HG03575 (cell line): Measurements from ENCODE around the gene ATP2A3.

ENCODE experiments used
- ATAC-seq: cut with Tn5 transposase; IDR thresholded peaks from one replicate; pipeline ENCODE4 v1.9.1; 2021; ENCODE audit not compliant: unreplicated experiment, insufficient number of reproducible peaks, low FRiP score; ENCODE audit errors: extremely low read depth

Gene ATP2A3

DNA sequence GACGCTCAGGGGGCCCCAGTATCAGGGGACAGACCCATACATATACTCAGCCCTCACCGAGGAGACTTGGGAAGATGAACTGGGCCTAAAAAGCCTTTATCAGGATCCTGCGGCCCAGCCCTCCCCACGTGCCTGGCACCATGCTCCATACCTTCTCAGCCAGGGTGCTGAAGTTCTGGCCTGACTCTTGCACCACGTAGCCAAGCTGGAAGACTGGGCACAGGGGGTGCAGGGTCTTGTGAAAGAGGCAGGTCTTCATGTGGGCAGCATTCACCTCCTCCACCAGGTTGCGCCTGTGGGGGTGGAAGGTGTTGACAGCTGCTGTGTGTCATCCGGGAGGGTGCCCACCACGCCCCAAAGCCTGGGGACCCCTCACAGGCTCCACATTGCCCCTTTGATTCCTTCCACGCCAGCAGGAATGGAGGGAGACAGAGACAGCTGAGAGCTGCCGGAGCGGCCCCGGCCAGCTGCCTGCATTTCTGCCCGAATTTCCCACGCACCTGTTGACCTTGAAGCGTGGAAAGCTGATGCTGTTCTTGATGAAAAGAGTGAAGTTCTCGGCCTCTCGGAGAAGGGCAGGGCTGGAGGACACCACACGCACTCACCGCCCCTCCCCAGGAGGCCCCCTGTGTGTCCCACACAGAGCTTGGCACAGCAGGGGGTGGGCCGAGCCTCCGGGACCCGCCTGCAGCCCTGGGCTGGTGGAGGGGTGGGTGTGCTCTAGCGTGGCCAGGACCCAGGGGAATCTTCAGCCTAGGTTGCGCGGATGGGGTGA, 61.0 kb downstream of the ATP2A3 start:
- ATAC-seq: no peak

GRCh38 chr17:3900646-3901045, 63.6 kb downstream of the ATP2A3 start:
- no peak for ATAC-seq

- ATAC-seq: no peak
These were observed 66.5 kb downstream of the ATP2A3 start for GRCh38 chr17:3897731-3898130.

DNA sequence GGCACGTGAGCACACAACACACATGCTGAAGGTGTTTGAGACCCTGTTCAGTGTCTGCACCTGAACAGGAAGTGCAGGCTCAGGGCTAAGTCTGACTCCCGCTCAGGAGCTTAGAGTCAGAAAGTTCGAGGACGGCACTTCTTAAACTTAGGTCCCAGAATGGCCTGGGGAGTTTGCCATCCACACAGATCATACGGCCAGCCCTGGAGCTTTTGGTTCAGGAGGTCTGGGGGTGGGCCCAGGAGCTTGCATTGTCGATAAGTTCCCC, 67.3 kb downstream of the ATP2A3 start:
- no peak for ATAC-seq

DNA sequence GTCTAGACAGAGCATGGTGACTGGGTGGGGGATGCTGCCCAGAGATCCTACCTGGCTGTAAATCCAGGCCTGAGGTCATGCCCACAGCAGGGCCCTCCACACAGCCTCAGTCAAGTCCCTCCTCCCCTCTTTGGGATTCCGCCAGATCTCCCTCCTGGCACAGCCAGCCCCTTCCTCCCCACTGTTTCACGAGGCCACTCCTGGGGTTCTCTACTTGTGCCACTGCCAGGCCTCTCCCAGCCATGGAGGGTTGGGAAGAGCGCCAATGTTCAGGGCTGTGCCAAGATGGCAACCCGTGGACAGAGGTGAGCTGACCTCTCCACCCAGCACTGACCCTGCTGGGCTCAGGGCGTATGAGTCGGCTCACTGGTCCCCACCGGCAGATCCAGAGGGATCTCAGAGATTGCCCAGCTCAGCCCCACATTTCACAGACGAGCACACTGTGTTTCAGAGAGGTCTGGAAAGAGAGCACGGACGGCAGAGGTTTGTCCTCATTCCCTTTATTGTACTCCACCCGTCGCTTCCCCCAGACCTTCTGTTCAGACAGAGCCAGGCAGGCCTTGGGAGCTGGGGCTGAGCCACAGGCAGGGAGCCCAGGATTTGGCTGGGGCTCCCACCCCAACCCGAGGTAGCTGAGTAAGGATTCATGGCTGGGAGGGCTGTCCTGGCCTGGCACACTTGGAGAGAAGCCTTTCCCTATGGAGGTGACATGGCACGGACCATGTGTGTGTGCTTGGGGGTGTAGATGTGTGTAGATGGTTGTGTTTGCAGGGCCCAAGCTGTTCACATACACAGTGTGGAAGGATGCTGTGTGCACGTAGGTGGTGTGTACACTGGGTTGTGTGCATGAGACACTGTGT, 67.9 kb downstream of the ATP2A3 start:
- no peak for ATAC-seq

GRCh38 chr17:3895354-3895753, 68.9 kb downstream of the ATP2A3 start:
- no peak for ATAC-seq

- ATAC-seq: no peak
These were observed 69.3 kb downstream of the ATP2A3 start for GRCh38 chr17:3894911-3895343.

DNA sequence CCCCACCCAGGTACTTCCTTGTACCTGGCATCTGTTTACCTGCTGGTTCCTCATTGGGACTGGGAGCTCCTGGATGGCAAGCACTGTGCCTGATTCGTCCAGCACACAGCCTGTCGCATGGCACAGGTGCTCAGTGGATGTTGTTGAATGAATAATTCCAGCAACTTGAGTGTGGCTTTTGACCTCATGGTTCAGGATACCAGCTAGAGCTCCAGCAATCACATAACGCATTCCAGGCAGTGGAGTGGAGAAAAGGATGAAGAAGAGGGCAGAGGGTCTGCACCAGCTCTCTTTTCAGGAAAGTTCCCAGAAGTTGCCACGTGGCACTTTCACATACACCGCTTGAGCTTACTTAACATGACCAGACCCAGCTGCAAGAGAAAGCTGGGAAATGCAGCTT, 70.0 kb downstream of the ATP2A3 start:
- no peak for ATAC-seq

DNA sequence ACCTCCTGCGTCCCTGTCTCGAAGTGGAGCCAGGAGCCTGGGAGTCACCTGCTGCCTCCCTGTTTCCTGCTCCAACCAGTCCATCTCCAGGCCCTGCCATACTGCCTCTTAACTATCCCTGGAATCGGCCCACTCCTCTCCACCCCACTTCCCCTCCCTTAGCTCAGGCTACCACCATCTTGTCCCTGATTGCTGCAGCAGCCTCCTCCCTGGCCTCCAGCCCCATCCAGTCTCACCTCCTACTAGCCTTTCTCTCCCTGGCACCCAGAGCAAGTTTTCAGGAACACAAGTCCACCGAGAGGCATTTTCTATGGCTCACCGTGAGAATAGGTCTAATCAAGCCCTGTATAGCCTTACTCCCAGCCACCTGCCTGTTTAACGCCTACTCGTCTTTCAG, 70.5 kb downstream of the ATP2A3 start:
- no peak for ATAC-seq

DNA sequence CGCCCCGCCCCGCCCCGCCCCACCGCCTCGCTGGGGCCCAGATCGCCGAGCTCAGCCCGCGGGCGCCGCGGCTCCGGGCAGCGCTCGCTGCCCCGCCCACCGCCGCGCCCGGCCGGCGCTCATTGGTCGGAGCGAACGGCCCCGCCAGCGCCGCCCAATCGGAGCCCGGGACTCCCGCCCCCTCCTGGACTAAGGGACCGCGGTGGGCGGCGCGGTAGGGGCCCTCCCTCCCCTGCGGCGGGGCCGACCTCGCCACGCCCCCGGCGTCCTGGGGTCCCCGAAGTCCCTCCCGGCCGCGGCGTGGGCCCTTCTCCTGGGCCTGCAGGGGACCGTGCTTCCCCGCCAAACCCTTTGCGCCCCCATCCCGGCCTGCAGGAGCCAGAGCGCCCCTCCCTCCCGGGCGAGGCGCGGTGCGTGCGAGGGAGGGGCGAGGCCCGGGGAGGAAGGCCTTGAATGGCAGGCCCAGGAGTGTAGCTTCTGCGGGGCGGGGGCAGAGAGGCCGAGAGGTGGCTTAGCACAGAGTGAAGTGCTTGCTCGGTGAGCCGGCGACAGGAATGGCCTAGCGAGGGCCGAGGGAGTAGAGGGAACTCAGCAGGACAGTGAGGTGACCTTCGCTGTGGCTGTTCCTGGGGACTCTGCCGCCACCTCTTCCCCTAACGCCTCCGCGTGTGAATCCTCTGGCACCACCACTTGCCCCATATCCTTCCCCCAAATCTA, 71.1 kb downstream of the ATP2A3 start, which contains the start of gene CAMKK1:
Gene CAMKK1, minus strand, starts transcription at position 51 of the 717 bp plus-strand sequence. CDS start 7,366 bp downstream, outside the sequence.
- ATAC-seq: no peak

DNA sequence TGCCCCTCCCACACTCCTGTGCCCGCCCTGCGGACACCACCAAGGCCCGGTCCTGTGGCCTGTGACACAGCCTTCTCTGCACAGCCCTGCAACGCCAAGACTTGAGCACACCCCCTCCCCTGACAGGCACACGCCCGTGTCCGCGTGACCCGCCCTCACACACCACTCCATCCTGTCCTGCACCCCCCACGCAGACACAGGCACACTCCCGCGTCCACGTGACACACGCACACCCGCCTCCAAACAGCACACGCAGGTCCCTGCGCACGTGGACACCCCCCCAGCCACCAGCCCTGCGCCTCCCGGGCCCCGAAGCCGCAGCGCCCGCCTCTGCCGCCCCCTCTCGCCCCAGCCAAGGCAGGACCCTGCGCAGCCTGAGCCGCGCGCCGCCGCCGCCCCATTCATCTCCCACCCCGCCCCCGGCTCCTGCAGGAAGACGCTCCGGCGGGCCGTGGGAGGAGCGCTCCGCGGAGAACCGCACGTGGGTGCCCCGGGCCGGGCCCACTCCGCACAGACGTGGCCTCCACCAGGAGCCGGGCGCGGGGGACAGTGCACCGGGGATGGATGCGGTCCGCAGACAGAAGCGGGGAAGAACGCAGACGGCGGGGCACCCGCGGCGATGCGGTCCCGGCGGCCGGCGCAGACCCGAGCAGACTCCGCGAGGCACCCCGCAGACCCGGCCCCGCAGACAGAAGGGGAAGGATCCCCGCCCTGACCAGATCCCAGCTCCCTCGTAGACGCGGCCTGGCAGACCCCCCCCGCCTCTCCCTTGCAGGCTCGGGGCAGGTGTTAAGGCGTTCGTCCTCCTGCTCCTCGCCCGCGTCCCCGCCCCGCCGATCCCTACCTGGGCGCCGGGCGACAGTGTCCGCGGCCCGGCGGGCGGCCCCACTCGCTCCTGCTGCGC, 71.9 kb downstream of the ATP2A3 start:
- ATAC-seq: no peak

DNA sequence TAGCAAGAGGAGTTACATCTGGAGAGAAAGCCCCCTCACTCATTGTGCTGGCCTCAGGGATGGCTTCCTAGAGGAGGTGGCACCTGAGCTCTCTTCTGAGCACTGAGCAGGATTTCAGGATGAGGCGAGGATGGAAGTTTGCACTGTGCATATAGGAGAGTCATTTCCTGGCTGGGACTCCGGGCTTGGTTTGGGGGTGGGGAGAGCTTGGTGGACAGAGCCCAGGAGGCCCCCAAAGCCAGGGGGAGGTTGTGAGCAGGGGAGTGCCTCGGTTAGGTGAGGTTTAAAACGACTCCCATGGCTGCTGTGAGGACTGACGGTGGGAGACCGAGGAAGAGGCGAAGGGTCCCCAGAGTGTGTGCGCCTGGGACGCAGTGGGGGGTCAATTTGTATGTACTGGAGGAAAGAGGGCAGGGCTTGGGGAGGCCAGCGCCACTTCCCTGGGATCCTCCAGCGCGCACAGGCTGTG, 72.6 kb downstream of the ATP2A3 start:
- no peak for ATAC-seq

GRCh38 chr17:3890878-3891219, 73.4 kb downstream of the ATP2A3 start:
- no peak for ATAC-seq

GRCh38 chr17:3890082-3890877, 74.0 kb downstream of the ATP2A3 start:
- no peak for ATAC-seq

GRCh38 chr17:3889325-3890012, 74.8 kb downstream of the ATP2A3 start:
- ATAC-seq: no peak

- ATAC-seq: no peak
These were observed 75.7 kb downstream of the ATP2A3 start for GRCh38 chr17:3888343-3889171.

DNA sequence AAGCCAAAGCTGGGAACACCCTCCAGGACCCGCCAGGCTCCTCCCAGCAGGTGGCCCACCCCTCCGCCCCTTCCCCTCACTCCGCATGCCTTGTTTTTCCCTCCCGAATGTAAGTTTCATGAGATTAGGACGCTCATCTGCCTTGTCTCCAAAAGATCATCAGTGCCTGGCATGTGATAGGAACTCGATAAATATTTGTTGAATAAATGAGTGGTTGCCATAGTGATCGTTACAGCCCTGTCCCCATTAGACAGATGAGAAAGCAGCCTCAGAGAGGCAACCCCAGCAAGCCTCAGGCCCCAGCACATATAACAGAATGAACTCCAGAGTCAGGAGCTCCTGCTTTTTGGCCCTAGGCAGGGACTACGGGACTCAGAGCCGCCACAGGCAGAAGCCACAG, 76.4 kb downstream of the ATP2A3 start:
- no peak for ATAC-seq
